Large intestine (tissue), 3 donors: Measurements from ENCODE around the gene TNN. TPM values are rescaled to one million over a fixed set of nuclear protein-coding genes. Genes with fewer than 3 reads are reported as not detected.

Source experiments
- DNase-seq, 2 donors: peaks; one replicate each; pipeline versions ENCODE4 v3.0.0 to v3.0.0-alpha.2; 2013
- H3K27ac ChIP-seq: one replicate; pipeline ENCODE4 v1.5.1; 2013; ENCODE audit warnings: low read length
- H3K27me3 ChIP-seq: 2 replicates; pipeline ENCODE4 v1.6.1; 2013; ENCODE audit warnings: low read length; ENCODE audit not compliant: control insufficient read depth, insufficient read depth
- H3K36me3 ChIP-seq: 2 replicates; pipeline ENCODE4 v1.6.1; 2013; ENCODE audit warnings: low read length; ENCODE audit not compliant: control insufficient read depth, insufficient read depth
- H3K4me1 ChIP-seq: one replicate; pipeline ENCODE4 v1.6.1; 2013; ENCODE audit warnings: low read length; ENCODE audit not compliant: control insufficient read depth, insufficient read depth
- H3K4me3 ChIP-seq: one replicate; pipeline ENCODE4 v1.5.1; 2013; ENCODE audit warnings: low read length
- H3K9me3 ChIP-seq: one replicate; pipeline ENCODE4 v1.6.1; 2013; ENCODE audit warnings: mild to moderate bottlenecking, low read depth, low read length, moderate library complexity; ENCODE audit not compliant: control insufficient read depth
- WGBS: methylation state at CpG from one replicate; pipeline ENCODE4 v1.1.5; 2013; ENCODE audit warnings: low lambda C conversion rate; ENCODE audit not compliant: insufficient coverage; 5-methylcytosine and 5-hydroxymethylcytosine counted together
- polyA plus RNA-seq: library from polyadenylated mRNA; unstranded; fragments of 120-200 nt; gene quantifications from one replicate; pipeline ENCODE4 v1.2.1, GENCODE V29; 2013

Gene TNN
- polyA plus RNA-seq, 1 donor: 0.70 TPM

- WGBS: 78% methylated on average over 3 of the region's 7 CpGs
- H3K4me3 ChIP-seq: no peak overlapping the region
- no peak overlapping the region for H3K27ac ChIP-seq
- peaks cover 2% of the 10 kb centered on the region for H3K27me3 ChIP-seq
- H3K9me3 ChIP-seq: no peaks in the 10 kb centered on the region
- H3K36me3 ChIP-seq: no peaks in the 10 kb centered on the region
- DNase-seq: no peak
- peaks cover 8% of the 10 kb centered on the region for H3K4me1 ChIP-seq
These were observed 78.4 kb downstream of the TNN start for GRCh38 chr1:175145899-175146528.

GRCh38 chr1:175146529-175147213 lies 79.0 kb downstream of the TNN start:
- Histone ChIP-seq H3K27me3 (peaks cover 8% of the 10 kb centered on the region), H3K9me3 (no peaks in the 10 kb centered on the region), H3K4me3 (peak overlapping the region; percentile 10), H3K4me1 (peaks cover 6% of the 10 kb centered on the region), H3K27ac (no peak overlapping the region), H3K36me3 (no peaks in the 10 kb centered on the region)
- peak; percentile 52 to 56 for DNase-seq
- WGBS: 4% methylated on average over 4 of the region's 21 CpGs

GRCh38 chr1:175147569-175147968 lies 79.9 kb downstream of the TNN start:
- Histone ChIP-seq H3K4me1 (no peaks in the 10 kb centered on the region), H3K9me3 (no peaks in the 10 kb centered on the region), H3K4me3 (no peak overlapping the region), H3K27me3 (peaks cover 9% of the 10 kb centered on the region), H3K36me3 (no peaks in the 10 kb centered on the region), H3K27ac (no peak overlapping the region)
- no CpG with 5 or more reads among the region's 5 CpGs for WGBS
- no peak for DNase-seq

- Histone ChIP-seq H3K27me3 (peaks cover 12% of the 10 kb centered on the region), H3K4me3 (no peak overlapping the region), H3K36me3 (no peaks in the 10 kb centered on the region), H3K9me3 (no peaks in the 10 kb centered on the region), H3K4me1 (no peaks in the 10 kb centered on the region), H3K27ac (no peak overlapping the region)
- no peak for DNase-seq
- WGBS: 80% methylated on average over 1 of the region's 7 CpGs
These were observed 80.4 kb downstream of the TNN start for GRCh38 chr1:175148068-175148467.

GRCh38 chr1:175150596-175151319 lies 83.1 kb downstream of the TNN start:
- Histone ChIP-seq H3K4me3 (no peak overlapping the region), H3K36me3 (no peaks in the 10 kb centered on the region), H3K27me3 (peaks cover 20% of the 10 kb centered on the region), H3K9me3 (no peaks in the 10 kb centered on the region), H3K4me1 (no peaks in the 10 kb centered on the region), H3K27ac (no peak overlapping the region)
- no peak for DNase-seq
- WGBS: 63% methylated on average over 3 of the region's 9 CpGs

GRCh38 chr1:175152006-175152652 lies 84.5 kb downstream of the TNN start:
- Histone ChIP-seq H3K36me3 (no peaks in the 10 kb centered on the region), H3K4me3 (no peak overlapping the region), H3K9me3 (no peaks in the 10 kb centered on the region), H3K27ac (no peak overlapping the region), H3K27me3 (peaks cover 20% of the 10 kb centered on the region), H3K4me1 (no peaks in the 10 kb centered on the region)
- peak; percentile 42 for DNase-seq
- WGBS: no CpG with 5 or more reads among the region's 15 CpGs

- WGBS: 46% methylated on average over 3 of the region's 11 CpGs
- H3K27me3 ChIP-seq: peaks cover 20% of the 10 kb centered on the region
- H3K4me3 ChIP-seq: no peak overlapping the region
- DNase-seq: peak; percentile 48 to 50
- no peaks in the 10 kb centered on the region for H3K9me3 ChIP-seq
- H3K27ac ChIP-seq: no peak overlapping the region
- no peaks in the 10 kb centered on the region for H3K4me1 ChIP-seq
- no peaks in the 10 kb centered on the region for H3K36me3 ChIP-seq
These were observed 87.2 kb downstream of the TNN start for GRCh38 chr1:175154629-175155472.

- Histone ChIP-seq H3K4me1 (no peaks in the 10 kb centered on the region), H3K9me3 (no peaks in the 10 kb centered on the region), H3K36me3 (peaks cover 3% of the 10 kb centered on the region), H3K27me3 (peaks cover 20% of the 10 kb centered on the region), H3K4me3 (no peak overlapping the region), H3K27ac (no peak overlapping the region)
- no peak for DNase-seq
- no CpG with 5 or more reads among the region's 4 CpGs for WGBS
These were observed 87.8 kb downstream of the TNN start for GRCh38 chr1:175155473-175155856.

- Histone ChIP-seq H3K36me3 (peaks cover 7% of the 10 kb centered on the region), H3K4me1 (no peaks in the 10 kb centered on the region), H3K27ac (no peak overlapping the region), H3K27me3 (peaks cover 18% of the 10 kb centered on the region), H3K4me3 (no peak overlapping the region), H3K9me3 (no peaks in the 10 kb centered on the region)
- whole genome bisulfite sequencing: 60% methylated on average over 1 of the region's 5 CpGs
- DNase-seq: peak; percentile 21 to 38
These were observed 88.3 kb downstream of the TNN start for GRCh38 chr1:175155936-175156335.
